SK-N-SH (cell line): ENCODE results near the gene LDHAL6A.

Source experiments
- EP300 ChIP-seq, 2 experiments: IDR thresholded peaks; 2 replicates each; pipeline versions ENCODE4 v1.4.0 to v1.6.1; 2012; ENCODE audit warnings: borderline replicate concordance in 1 of 2, low read depth in 1 of 2, low read length in 1 of 2
- EZH2phosphoT487 ChIP-seq: fragments of 200-600 bp; sonication (generic); IDR thresholded peaks from 2 replicates; pipeline ENCODE4 v1.6.1; 2017; ENCODE audit warnings: low read depth, mixed run types, mild to moderate bottlenecking, antibody characterized with exemption, moderate library complexity, borderline replicate concordance
- FOXM1 ChIP-seq: IDR thresholded peaks from 2 replicates; pipeline ENCODE4 v1.4.0; 2012; ENCODE audit warnings: low read depth, mild to moderate bottlenecking
- JUND ChIP-seq: IDR thresholded peaks from 2 replicates; pipeline ENCODE4 v1.4.0; 2012
- POLR2AphosphoS5 ChIP-seq: IDR thresholded peaks from 2 replicates; pipeline ENCODE4 v1.6.1; 2012; ENCODE audit warnings: low read depth, low read length
- RCOR1 ChIP-seq: fragments of 150-350 bp; IDR thresholded peaks from 2 replicates; pipeline ENCODE4 v1.6.1; 2017; ENCODE audit warnings: antibody characterized with exemption, low read length
- RFX5 ChIP-seq: IDR thresholded peaks from 2 replicates; pipeline ENCODE4 v1.6.1; 2012; ENCODE audit warnings: mild to moderate bottlenecking, improper control_type of control experiment, low read length
- TCF12 ChIP-seq: IDR thresholded peaks from 2 replicates; pipeline ENCODE4 v1.4.0; 2012
- TEAD4 ChIP-seq: IDR thresholded peaks from 2 replicates; pipeline ENCODE4 v1.4.0; 2012; ENCODE audit warnings: mild to moderate bottlenecking, borderline replicate concordance; ENCODE audit not compliant: insufficient read depth
- TF ChIP-seq, protein P1 (sequence below): IDR thresholded peaks from 2 replicates; pipeline ENCODE4 v1.4.0; 2012; ENCODE audit warnings: low read depth
- TF ChIP-seq, protein P2 (sequence below): fragments of 200-600 bp; sonication (generic); IDR thresholded peaks from 2 replicates; pipeline ENCODE4 v1.6.1; 2017; ENCODE audit warnings: antibody characterized with exemption, mild to moderate bottlenecking, moderate library complexity
- TF ChIP-seq, protein P3 (sequence below): fragments of 150-350 bp; IDR thresholded peaks from 2 replicates; pipeline ENCODE4 v1.6.1; 2017; ENCODE audit warnings: antibody characterized with exemption, low read length, low read depth, borderline replicate concordance

DNA sequence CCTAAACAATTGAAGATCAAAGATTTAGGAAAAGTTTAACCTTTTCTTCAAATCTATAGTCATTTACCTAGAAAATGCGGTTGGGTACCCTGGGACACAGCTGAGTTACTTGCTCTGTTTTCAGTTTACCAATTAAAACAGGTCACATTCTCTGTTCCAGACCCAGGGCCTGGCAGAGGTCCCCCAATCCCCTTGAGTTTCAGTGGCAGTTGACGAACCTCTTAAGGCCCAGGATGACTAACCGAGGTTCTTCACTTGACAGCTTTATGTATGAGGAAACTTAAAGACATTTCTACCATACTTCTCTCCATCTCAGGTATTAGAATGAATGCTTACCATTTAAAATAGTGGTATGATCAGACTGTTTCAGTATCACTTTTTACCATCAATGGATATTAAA lies 16.3 kb downstream of the LDHAL6A start:
- TF ChIP-seq RCOR1 (no peak), EP300 (IDR thresholded peaks at IDR 0.05; ENCODE audit: borderline replicate concordance in 1 of 2, low read depth in 1 of 2, low read length in 1 of 2) (no peak), JUND (no peak), RFX5 (no peak), POLR2AphosphoS5 (no peak), EZH2phosphoT487 (no peak), FOXM1 (no peak), TCF12 (no peak), TEAD4 (no peak)
- TF ChIP-seq, protein P1, sequence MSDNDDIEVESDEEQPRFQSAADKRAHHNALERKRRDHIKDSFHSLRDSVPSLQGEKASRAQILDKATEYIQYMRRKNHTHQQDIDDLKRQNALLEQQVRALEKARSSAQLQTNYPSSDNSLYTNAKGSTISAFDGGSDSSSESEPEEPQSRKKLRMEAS, result no peak
- TF ChIP-seq, protein P2, sequence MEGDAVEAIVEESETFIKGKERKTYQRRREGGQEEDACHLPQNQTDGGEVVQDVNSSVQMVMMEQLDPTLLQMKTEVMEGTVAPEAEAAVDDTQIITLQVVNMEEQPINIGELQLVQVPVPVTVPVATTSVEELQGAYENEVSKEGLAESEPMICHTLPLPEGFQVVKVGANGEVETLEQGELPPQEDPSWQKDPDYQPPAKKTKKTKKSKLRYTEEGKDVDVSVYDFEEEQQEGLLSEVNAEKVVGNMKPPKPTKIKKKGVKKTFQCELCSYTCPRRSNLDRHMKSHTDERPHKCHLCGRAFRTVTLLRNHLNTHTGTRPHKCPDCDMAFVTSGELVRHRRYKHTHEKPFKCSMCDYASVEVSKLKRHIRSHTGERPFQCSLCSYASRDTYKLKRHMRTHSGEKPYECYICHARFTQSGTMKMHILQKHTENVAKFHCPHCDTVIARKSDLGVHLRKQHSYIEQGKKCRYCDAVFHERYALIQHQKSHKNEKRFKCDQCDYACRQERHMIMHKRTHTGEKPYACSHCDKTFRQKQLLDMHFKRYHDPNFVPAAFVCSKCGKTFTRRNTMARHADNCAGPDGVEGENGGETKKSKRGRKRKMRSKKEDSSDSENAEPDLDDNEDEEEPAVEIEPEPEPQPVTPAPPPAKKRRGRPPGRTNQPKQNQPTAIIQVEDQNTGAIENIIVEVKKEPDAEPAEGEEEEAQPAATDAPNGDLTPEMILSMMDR, result no peak
- TF ChIP-seq, protein P3, sequence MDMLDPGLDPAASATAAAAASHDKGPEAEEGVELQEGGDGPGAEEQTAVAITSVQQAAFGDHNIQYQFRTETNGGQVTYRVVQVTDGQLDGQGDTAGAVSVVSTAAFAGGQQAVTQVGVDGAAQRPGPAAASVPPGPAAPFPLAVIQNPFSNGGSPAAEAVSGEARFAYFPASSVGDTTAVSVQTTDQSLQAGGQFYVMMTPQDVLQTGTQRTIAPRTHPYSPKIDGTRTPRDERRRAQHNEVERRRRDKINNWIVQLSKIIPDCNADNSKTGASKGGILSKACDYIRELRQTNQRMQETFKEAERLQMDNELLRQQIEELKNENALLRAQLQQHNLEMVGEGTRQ, result no peak
